GM12878 (cell line): ENCODE data around the gene NKX1-1. TPM values are rescaled to one million over a fixed set of nuclear protein-coding genes. Genes with fewer than 3 reads are reported as not detected.

Experiments used
- ATAC-seq: fragments of 200-7000 bp; cut with Tn5 transposase; 3 replicates; pipeline ENCODE4 v1.9.1; 2020; ENCODE audit warnings: mild to moderate bottlenecking, moderate library complexity
- BruUV-seq: library from RNA; stranded (reverse); fragments of 400-500 nt; replicated peaks from 2 replicates; lab custom pipeline; 2021; lab: Mats Ljungman, UMichigan
- CTCF ChIA-PET: fragments of 300-600 bp; sonication (Branson Sonifier 250); formaldehyde crosslinking; extraction: SDS; loops from one replicate; lab custom pipeline; 2021; ENCODE audit warnings: inconsistent platforms; lab: Yijun Ruan, JAX
- POLR2A ChIA-PET: fragments of 350-600 bp; formaldehyde crosslinking; extraction: SDS; loops from one replicate; lab custom pipeline; 2021; ENCODE audit warnings: inconsistent platforms; lab: Charles Lee
- RAD21 ChIA-PET: fragments of 300-600 bp; sonication (Branson Sonifier 250); formaldehyde crosslinking; loops from one replicate; lab custom pipeline; 2023; ENCODE audit warnings: antibody characterized with exemption; ENCODE audit not compliant: unreplicated experiment; lab: Charles Lee
- SMC1A ChIA-PET: fragments of 300-600 bp; sonication (Branson Sonifier 250); formaldehyde crosslinking; loops from one replicate; lab custom pipeline; 2023; ENCODE audit not compliant: unreplicated experiment, uncharacterized antibody; lab: Charles Lee
- DNase-seq: peaks from one replicate; pipeline ENCODE4 v3.0.0-alpha.2; 2011; ENCODE audit warnings: low read depth, low spot score
- FAIRE-seq: peaks from 3 replicates; lab custom pipeline; 2011; peaks lifted over from hg19 to GRCh38; lab: Jason Lieb, UNC
- H2AFZ ChIP-seq: 2 replicates; pipeline ENCODE4 v1.6.0; 2011; ENCODE audit warnings: low read depth, low read length, control low read depth; ENCODE audit not compliant: control insufficient read depth
- H3K27ac ChIP-seq: 2 replicates; pipeline ENCODE4 v1.5.1; 2011; ENCODE audit warnings: control low read depth; ENCODE audit not compliant: control insufficient read depth, insufficient read depth
- H3K27me3 ChIP-seq, 2 experiments: replicated peaks in 1 of 2; 2 replicates each; pipeline versions ENCODE4 v1.6.0 to v1.6.1; 2011; ENCODE audit warnings: low read length in 1 of 2; ENCODE audit not compliant: control insufficient read depth in 2 of 2, insufficient read depth in 2 of 2
- H3K36me3 ChIP-seq, 2 experiments: 2 replicates each; pipeline ENCODE4 v1.5.1; 2011; ENCODE audit warnings: low read length in 1 of 2; ENCODE audit not compliant: control insufficient read depth in 2 of 2, insufficient read depth in 2 of 2
- H3K4me1 ChIP-seq: 2 replicates; pipeline ENCODE4 v1.6.1; 2011; ENCODE audit warnings: mild to moderate bottlenecking, low read length, moderate library complexity, mixed read lengths; ENCODE audit not compliant: control insufficient read depth, insufficient read depth
- H3K4me2 ChIP-seq: 2 replicates; pipeline ENCODE4 v1.6.0; 2011; ENCODE audit warnings: control low read depth; ENCODE audit not compliant: control insufficient read depth, insufficient read depth
- H3K4me3 ChIP-seq: fragments of 200-600 bp; sonication (generic); 2 replicates; pipeline ENCODE4 v1.5.1; 2016
- H3K79me2 ChIP-seq: 2 replicates; pipeline ENCODE4 v1.6.0; 2011; ENCODE audit warnings: low read length; ENCODE audit not compliant: control insufficient read depth, insufficient read depth
- H3K9ac ChIP-seq: 2 replicates; pipeline ENCODE4 v1.8.0; 2011; ENCODE audit warnings: low read length, control low read depth, mixed read lengths; ENCODE audit not compliant: control insufficient read depth, insufficient read depth
- H3K9me3 ChIP-seq: replicated peaks from 3 replicates; pipeline ENCODE4 v1.5.1; 2011; ENCODE audit warnings: mild to moderate bottlenecking, low read length; ENCODE audit not compliant: control insufficient read depth, insufficient read depth
- H4K20me1 ChIP-seq: 2 replicates; pipeline ENCODE4 v1.6.0; 2011; ENCODE audit not compliant: control insufficient read depth, insufficient read depth
- BCL11A ChIP-seq: IDR thresholded peaks from 2 replicates; pipeline ENCODE4 v1.6.1; 2011; ENCODE audit warnings: low read depth, low read length
- CBFB ChIP-seq: IDR thresholded peaks from 2 replicates; pipeline ENCODE4 v1.6.1; 2016; ENCODE audit warnings: antibody characterized with exemption, low read depth
- HDAC2 ChIP-seq: fragments of 200-600 bp; sonication (generic); IDR thresholded peaks from 2 replicates; pipeline ENCODE4 v1.6.1; 2017
- JUNB ChIP-seq: IDR thresholded peaks from 2 replicates; pipeline ENCODE4 v1.6.1; 2016; ENCODE audit warnings: antibody characterized with exemption, mild to moderate bottlenecking
- MTA3 ChIP-seq: IDR thresholded peaks from 2 replicates; pipeline ENCODE4 v1.6.1; 2012; ENCODE audit warnings: low read length, inconsistent platforms, borderline replicate concordance
- MXI1 ChIP-seq: fragments of 150-350 bp; IDR thresholded peaks from 2 replicates; pipeline ENCODE4 v1.6.1; 2011; ENCODE audit warnings: low read depth, mild to moderate bottlenecking, inconsistent platforms, low read length, improper control_type of control experiment
- NR2F1 ChIP-seq: fragments of 450-650 bp; conservative IDR thresholded peaks from 2 replicates; pipeline ENCODE4 v1.6.1; 2017; ENCODE audit warnings: mild to moderate bottlenecking
- PAX8 ChIP-seq: fragments of 450-650 bp; IDR thresholded peaks from 2 replicates; pipeline ENCODE4 v1.6.1; 2017; ENCODE audit warnings: mild to moderate bottlenecking, moderate library complexity
- SMARCA5 ChIP-seq: fragments of 450-650 bp; IDR thresholded peaks from 2 replicates; pipeline ENCODE4 v1.6.1; 2017; ENCODE audit warnings: mild to moderate bottlenecking
- SMC3 ChIP-seq: IDR thresholded peaks from 2 replicates; pipeline ENCODE4 v1.6.1; 2011; ENCODE audit warnings: low read length, improper control_type of control experiment, borderline replicate concordance
- SUPT20H ChIP-seq: IDR thresholded peaks from 2 replicates; pipeline ENCODE4 v1.6.1; 2011; ENCODE audit warnings: low read depth, mild to moderate bottlenecking, low read length, moderate library complexity, borderline replicate concordance; ENCODE audit not compliant: control insufficient read depth
- SUZ12 ChIP-seq: fragments of 200-600 bp; sonication (generic); IDR thresholded peaks from one replicate; pipeline ENCODE4 v1.6.1; 2018; ENCODE audit warnings: antibody characterized with exemption, mild to moderate bottlenecking; ENCODE audit not compliant: unreplicated experiment
- USF1 ChIP-seq: IDR thresholded peaks from 2 replicates; pipeline ENCODE4 v1.6.1; 2011; ENCODE audit warnings: borderline replicate concordance, low read depth, mild to moderate bottlenecking, moderate library complexity, mixed read lengths, low read length; ENCODE audit not compliant: insufficient read depth; ENCODE audit errors: extremely low read length
- ZBTB33 ChIP-seq: fragments of 450-650 bp; IDR thresholded peaks from 2 replicates; pipeline ENCODE4 v1.6.1; 2017; ENCODE audit warnings: mild to moderate bottlenecking
- ZNF24 ChIP-seq: fragments of 450-650 bp; IDR thresholded peaks from 2 replicates; pipeline ENCODE4 v1.6.1; 2017; ENCODE audit warnings: antibody characterized with exemption, mild to moderate bottlenecking
- WGBS: methylation state at CpG from one replicate; pipeline ENCODE4 v1.1.6; 2016; ENCODE audit warnings: low lambda C conversion rate; ENCODE audit not compliant: insufficient replicate concordance, insufficient coverage; ENCODE audit errors: missing lambda C conversion rate; 5-methylcytosine and 5-hydroxymethylcytosine counted together
- in situ Hi-C: fragments of 300-500 bp; cut with MboI; formaldehyde crosslinking; loops from 9 replicates; pipeline ENCODE4 v1.14.3; 2018; ENCODE audit warnings: mixed read lengths
- intact Hi-C: fragments of 100-400 bp; cut with micrococcal nuclease; formaldehyde crosslinking; loops from one replicate; pipeline ENCODE4 v1.14.2; 2022; ENCODE audit not compliant: unreplicated experiment
- polyA plus RNA-seq, 11 experiments: library from polyadenylated mRNA; depleted of rRNA in 4 of 11; unstranded in 6 of 11; stranded (reverse) in 5 of 11; fragments of >200 nt; fragmentation: Nextera tagmentation in 4 of 11; fragmentation: Illumina TruSeq in 1 of 11; extraction: Ambion mirVana in 4 of 11; extraction: Trizol in 1 of 11; gene quantifications; 1 replicate in 1 of 11; 2 replicates in 10 of 11; pipeline versions ENCODE4 v1.2.1 to v1.2.3, GENCODE V29; 2011 to 2016; ENCODE audit warnings: inconsistent platforms in 2 of 11, missing spikeins in 2 of 11, low read depth in 1 of 11
- total RNA-seq, 4 experiments: library from RNA; depleted of rRNA in 3 of 4; stranded (reverse); fragments of >200 nt in 3 of 4; fragmentation: Illumina TruSeq in 1 of 4; extraction: Trizol in 1 of 4; gene quantifications; 2 replicates each; pipeline versions ENCODE4 v1.2.1 to v1.2.3, GENCODE V29; 2013 to 2021
- TF ChIP-seq, protein P1 (sequence below): fragments of 450-650 bp; formaldehyde crosslinking; IDR thresholded peaks from 2 replicates; pipeline ENCODE4 v1.5.0; 2022; ENCODE audit warnings: mild to moderate bottlenecking, missing genetic modification characterization

NKX1-1 gene
- total and polyA plus RNA-seq, 10 of the 15 experiments (the other 5 are each of a cell fraction or from before 2014, with no cell fraction given), result not detected

GRCh38 chr4:1364748-1365147 is 41.5 kb downstream of the NKX1-1 start:
- no peak overlapping the region for H3K27ac ChIP-seq
- no peaks in the 10 kb centered on the region for H4K20me1 ChIP-seq
- H3K4me1 ChIP-seq, result no peaks in the 10 kb centered on the region
- no peak overlapping the region for H3K4me2 ChIP-seq
- SMC1A ChIA-PET, result no interaction called here
- no peaks in the 10 kb centered on the region for H3K79me2 ChIP-seq
- no TSS peak for BruUV-seq
- no peak for FAIRE-seq
- no peaks in the 10 kb centered on the region for H3K9me3 ChIP-seq
- H3K4me3 ChIP-seq, result no peak overlapping the region
- CTCF ChIA-PET, result interaction anchor here (0.5 to 0.6 kb wide), 2 partner anchors 218 to 443 kb away, joined by 3 read pairs; no protein-coding TSS in a partner anchor
- no peak for TF ChIP-seq HDAC2
- TF ChIP-seq MTA3, result no peak
- TF ChIP-seq SMC3, result no peak
- TF ChIP-seq BCL11A, result no peak
- TF ChIP-seq CBFB, result no peak
- TF ChIP-seq ZNF24, result no peak
- no peak for TF ChIP-seq SMARCA5
- no peak for TF ChIP-seq SUPT20H
- TF ChIP-seq, protein P1, sequence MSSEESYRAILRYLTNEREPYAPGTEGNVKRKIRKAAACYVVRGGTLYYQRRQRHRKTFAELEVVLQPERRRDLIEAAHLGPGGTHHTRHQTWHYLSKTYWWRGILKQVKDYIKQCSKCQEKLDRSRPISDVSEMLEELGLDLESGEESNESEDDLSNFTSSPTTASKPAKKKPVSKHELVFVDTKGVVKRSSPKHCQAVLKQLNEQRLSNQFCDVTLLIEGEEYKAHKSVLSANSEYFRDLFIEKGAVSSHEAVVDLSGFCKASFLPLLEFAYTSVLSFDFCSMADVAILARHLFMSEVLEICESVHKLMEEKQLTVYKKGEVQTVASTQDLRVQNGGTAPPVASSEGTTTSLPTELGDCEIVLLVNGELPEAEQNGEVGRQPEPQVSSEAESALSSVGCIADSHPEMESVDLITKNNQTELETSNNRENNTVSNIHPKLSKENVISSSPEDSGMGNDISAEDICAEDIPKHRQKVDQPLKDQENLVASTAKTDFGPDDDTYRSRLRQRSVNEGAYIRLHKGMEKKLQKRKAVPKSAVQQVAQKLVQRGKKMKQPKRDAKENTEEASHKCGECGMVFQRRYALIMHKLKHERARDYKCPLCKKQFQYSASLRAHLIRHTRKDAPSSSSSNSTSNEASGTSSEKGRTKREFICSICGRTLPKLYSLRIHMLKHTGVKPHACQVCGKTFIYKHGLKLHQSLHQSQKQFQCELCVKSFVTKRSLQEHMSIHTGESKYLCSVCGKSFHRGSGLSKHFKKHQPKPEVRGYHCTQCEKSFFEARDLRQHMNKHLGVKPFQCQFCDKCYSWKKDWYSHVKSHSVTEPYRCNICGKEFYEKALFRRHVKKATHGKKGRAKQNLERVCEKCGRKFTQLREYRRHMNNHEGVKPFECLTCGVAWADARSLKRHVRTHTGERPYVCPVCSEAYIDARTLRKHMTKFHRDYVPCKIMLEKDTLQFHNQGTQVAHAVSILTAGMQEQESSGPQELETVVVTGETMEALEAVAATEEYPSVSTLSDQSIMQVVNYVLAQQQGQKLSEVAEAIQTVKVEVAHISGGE (CRISPR knock-in tag), result no peak
- TF ChIP-seq NR2F1, result no peak
- no peak for TF ChIP-seq MXI1
- no peak for TF ChIP-seq JUNB
- TF ChIP-seq SUZ12, result no peak
- TF ChIP-seq USF1, result no peak
- no peak for TF ChIP-seq ZBTB33
- no peak for TF ChIP-seq PAX8
- ATAC-seq, result no peak
- POLR2A ChIA-PET, result no interaction called here
- no peak for DNase-seq
- WGBS, result 88% methylated on average over 13 of the region's 13 CpGs
- H3K9ac ChIP-seq, result no peak overlapping the region
- intact Hi-C loops, result loop anchor here (5.0 kb wide), 1 partner anchor 337 kb away; no protein-coding TSS in a partner anchor
- H3K27me3 ChIP-seq, result no peaks in the 10 kb centered on the region
- H2AFZ ChIP-seq, result no peak overlapping the region
- RAD21 ChIA-PET, result no interaction called here
- no peaks in the 10 kb centered on the region for H3K36me3 ChIP-seq
- in situ Hi-C loops, result no loop called here
